H9 (cell line): Measurements from ENCODE around the gene SLC39A10. TPM values are rescaled to one million over a fixed set of nuclear protein-coding genes. Genes with fewer than 3 reads are reported as not detected.

Experiments
- DNase-seq: peaks from one replicate; pipeline ENCODE4 v3.0.0-alpha.2; 2017
- H2AFZ ChIP-seq: one replicate; pipeline ENCODE4 v1.6.1; 2013; ENCODE audit warnings: mild to moderate bottlenecking, low read length, control low read depth, moderate library complexity
- H2AK5ac ChIP-seq: 2 replicates; pipeline ENCODE4 v1.6.1; 2013; ENCODE audit warnings: low read length, control low read depth, mixed read lengths; ENCODE audit not compliant: insufficient read length
- H2BK120ac ChIP-seq: one replicate; pipeline ENCODE4 v1.6.1; 2013; ENCODE audit warnings: low read depth, mild to moderate bottlenecking, low read length, control low read depth, inconsistent platforms; ENCODE audit not compliant: poor library complexity, severe bottlenecking
- H2BK12ac ChIP-seq: 2 replicates; pipeline ENCODE4 v1.6.1; 2013; ENCODE audit warnings: low read length, control low read depth, mixed read lengths, low read depth; ENCODE audit not compliant: insufficient read length
- H2BK15ac ChIP-seq: 2 replicates; pipeline ENCODE4 v1.6.1; 2013; ENCODE audit warnings: low read depth, low read length, control low read depth
- H2BK20ac ChIP-seq: one replicate; pipeline ENCODE4 v1.6.1; 2013; ENCODE audit warnings: low read depth, mild to moderate bottlenecking, low read length, control low read depth, inconsistent platforms; ENCODE audit not compliant: poor library complexity, severe bottlenecking
- H2BK5ac ChIP-seq: 2 replicates; pipeline ENCODE4 v1.6.1; 2013; ENCODE audit warnings: low read length, control low read depth, mixed read lengths; ENCODE audit not compliant: insufficient read length
- H3K14ac ChIP-seq: 2 replicates; pipeline ENCODE4 v1.6.1; 2013; ENCODE audit warnings: low read length, control low read depth; ENCODE audit not compliant: insufficient read depth
- H3K18ac ChIP-seq: 2 replicates; pipeline ENCODE4 v1.6.1; 2013; ENCODE audit warnings: low read depth, mild to moderate bottlenecking, mixed read lengths, low read length, control low read depth; ENCODE audit not compliant: insufficient read length
- H3K23ac ChIP-seq: 2 replicates; pipeline ENCODE4 v1.6.1; 2013; ENCODE audit warnings: low read length, control low read depth, mixed read lengths, low read depth; ENCODE audit not compliant: insufficient read length
- H3K23me2 ChIP-seq: 2 replicates; pipeline ENCODE4 v1.6.1; 2013; ENCODE audit warnings: low read depth, mild to moderate bottlenecking, mixed read lengths, low read length, control low read depth; ENCODE audit not compliant: insufficient read length, poor library complexity, severe bottlenecking
- H3K27ac ChIP-seq: 2 replicates; pipeline ENCODE4 v1.5.1; 2013; ENCODE audit warnings: low read length, control low read depth, mixed read lengths, low read depth; ENCODE audit not compliant: insufficient read length
- H3K27me3 ChIP-seq: 2 replicates; pipeline ENCODE4 v1.6.1; 2013; ENCODE audit warnings: low read length, control low read depth, inconsistent platforms; ENCODE audit not compliant: insufficient read depth
- H3K4ac ChIP-seq: 2 replicates; pipeline ENCODE4 v1.6.1; 2013; ENCODE audit warnings: low read depth, mild to moderate bottlenecking, control low read depth, inconsistent platforms, low read length, moderate library complexity
- H3K4me1 ChIP-seq: 2 replicates; pipeline ENCODE4 v1.6.1; 2013; ENCODE audit warnings: low read length, control low read depth, inconsistent platforms; ENCODE audit not compliant: insufficient read depth
- H3K4me2 ChIP-seq: 2 replicates; pipeline ENCODE4 v1.6.1; 2013; ENCODE audit warnings: low read length, control low read depth, mixed read lengths; ENCODE audit not compliant: insufficient read length, insufficient read depth
- H3K56ac ChIP-seq: 2 replicates; pipeline ENCODE4 v1.6.1; 2013; ENCODE audit warnings: low read depth, mild to moderate bottlenecking, mixed read lengths, low read length, control low read depth; ENCODE audit not compliant: insufficient read length
- H3K79me1 ChIP-seq: 2 replicates; pipeline ENCODE4 v1.6.1; 2013; ENCODE audit warnings: low read depth, mild to moderate bottlenecking, moderate library complexity, low read length, control low read depth, inconsistent platforms; ENCODE audit not compliant: insufficient read depth, poor library complexity, severe bottlenecking
- H3K79me2 ChIP-seq: 2 replicates; pipeline ENCODE4 v1.6.1; 2013; ENCODE audit warnings: low read length, control low read depth, inconsistent platforms; ENCODE audit not compliant: insufficient read depth
- H3K9ac ChIP-seq: 2 replicates; pipeline ENCODE4 v1.6.1; 2013; ENCODE audit warnings: low read length, control low read depth, mixed read lengths; ENCODE audit not compliant: insufficient read length; ENCODE audit errors: extremely low read depth
- H3K9me3 ChIP-seq: one replicate; pipeline ENCODE4 v1.6.1; 2013; ENCODE audit warnings: low read depth, low read length, inconsistent platforms; ENCODE audit not compliant: control insufficient read depth
- H3T11ph ChIP-seq: one replicate; pipeline ENCODE4 v1.6.1; 2013; ENCODE audit warnings: mild to moderate bottlenecking, low read length, control low read depth, inconsistent platforms
- H4K20me1 ChIP-seq: one replicate; pipeline ENCODE4 v1.6.1; 2013; ENCODE audit not compliant: control insufficient read depth, insufficient read length, insufficient read depth
- H4K5ac ChIP-seq: 2 replicates; pipeline ENCODE4 v1.6.1; 2013; ENCODE audit warnings: low read depth, mild to moderate bottlenecking, mixed read lengths, low read length, control low read depth; ENCODE audit not compliant: insufficient read length
- H4K8ac ChIP-seq: replicated peaks from 2 replicates; pipeline ENCODE4 v1.6.1; 2013; ENCODE audit warnings: low read length, control low read depth, mixed read lengths, low read depth; ENCODE audit not compliant: insufficient read length
- H4K91ac ChIP-seq: 2 replicates; pipeline ENCODE4 v1.6.1; 2013; ENCODE audit warnings: low read depth, mild to moderate bottlenecking, moderate library complexity, mixed read lengths, low read length, control low read depth; ENCODE audit not compliant: insufficient read length
- H3K27ac Mint-ChIP-seq, 3 experiments: 2 replicates in 2 of 3; 3 replicates in 1 of 3; pipeline ENCODE4 v1.8.0; 2020 to 2021; ENCODE audit warnings: mixed read lengths in 3 of 3, mild to moderate bottlenecking in 1 of 3, moderate library complexity in 1 of 3
- H3K27me3 Mint-ChIP-seq: 2 replicates; pipeline ENCODE4 v1.8.0; 2021; ENCODE audit warnings: low read depth, mild to moderate bottlenecking, moderate library complexity, mixed read lengths
- H3K36me3 Mint-ChIP-seq, 3 experiments: 2 replicates in 2 of 3; 3 replicates in 1 of 3; pipeline ENCODE4 v1.8.0; 2020 to 2021; ENCODE audit warnings: low read depth in 3 of 3, mixed read lengths in 3 of 3; ENCODE audit not compliant: insufficient read depth in 1 of 3
- H3K4me1 Mint-ChIP-seq, 2 experiments: 2 replicates each; pipeline ENCODE4 v1.8.0; 2020; ENCODE audit warnings: mixed read lengths in 2 of 2
- H3K4me3 Mint-ChIP-seq, 2 experiments: 2 replicates in 1 of 2; 3 replicates in 1 of 2; pipeline ENCODE4 v1.8.0; 2020 to 2021; ENCODE audit warnings: mild to moderate bottlenecking in 2 of 2, mixed read lengths in 2 of 2, moderate library complexity in 1 of 2
- H3K9me3 Mint-ChIP-seq, 2 experiments: 2 replicates in 1 of 2; 3 replicates in 1 of 2; pipeline ENCODE4 v1.8.0; 2020; ENCODE audit warnings: mild to moderate bottlenecking in 2 of 2, mixed read lengths in 2 of 2, moderate library complexity in 1 of 2
- CTCF ChIP-seq: fragments of 200-600 bp; sonication (generic); conservative IDR thresholded peaks from 3 replicates; pipeline ENCODE4 v1.8.0; 2021; ENCODE audit warnings: antibody characterized with exemption, mild to moderate bottlenecking
- WGBS: extraction: QIAGEN DNeasy Blood & Tissue Kit; methylation state at CpG from one replicate; pipeline ENCODE4 v1.1.7; 2013; ENCODE audit warnings: missing lambda C conversion rate, low lambda C conversion rate, mixed read lengths; ENCODE audit not compliant: insufficient read length; ENCODE audit errors: extremely low coverage; 5-methylcytosine and 5-hydroxymethylcytosine counted together
- total RNA-seq: library from RNA; stranded (reverse); gene quantifications from 2 replicates; pipeline ENCODE4 v1.2.1, GENCODE V29; 2021

SLC39A10 gene
- total RNA-seq, 1 experiment from 2014 or later: 161 TPM

- Histone ChIP-seq H2AK5ac (no peak overlapping the region), H3K56ac (no peak overlapping the region), H3K4ac (no peak overlapping the region), H4K20me1 (no peaks in the 10 kb centered on the region), H2BK5ac (no peak overlapping the region), H3K79me1 (no peaks in the 10 kb centered on the region), H4K5ac (no peak overlapping the region), H3K27ac (no peak overlapping the region), H3K27me3 (no peaks in the 10 kb centered on the region), H3K23me2 (no peaks in the 10 kb centered on the region), H2AFZ (no peak overlapping the region), H3K9me3 (no peaks in the 10 kb centered on the region), H3T11ph (no peak overlapping the region), H3K4me2 (no peak overlapping the region), H3K9ac (no peak overlapping the region), H4K8ac (no peak overlapping the region), H3K23ac (no peak overlapping the region), H2BK12ac (no peak overlapping the region), H2BK15ac (no peak overlapping the region), H3K79me2 (no peaks in the 10 kb centered on the region), H2BK20ac (no peak overlapping the region), H4K91ac (no peak overlapping the region), H3K14ac (no peak overlapping the region), H2BK120ac (no peak overlapping the region), H3K4me1 (peaks cover 2% of the 10 kb centered on the region; the same call in 1 of the 2 replicates), H3K18ac (no peak overlapping the region)
- H3K4me1 Mint-ChIP-seq: peaks cover 18 to 22% of the 10 kb centered on the region in 2 experiments
- H3K36me3 Mint-ChIP-seq: no peaks in the 10 kb centered on the region; a peak in 1 of 7 replicates
- H3K27ac Mint-ChIP-seq: no peak overlapping the region
- no peak for DNase-seq
- no peaks in the 10 kb centered on the region for H3K9me3 Mint-ChIP-seq
- WGBS: no CpG with 5 or more reads among the region's 4 CpGs
- no peaks in the 10 kb centered on the region for H3K27me3 Mint-ChIP-seq
- TF ChIP-seq CTCF: no peak
- no peak overlapping the region for H3K4me3 Mint-ChIP-seq
Observed at GRCh38 chr2:195651046-195651445, 6.0 kb upstream of the SLC39A10 start.
